Measurements from ENCODE around the gene MYO1H. TPM values are rescaled to one million over a fixed set of nuclear protein-coding genes. Genes with fewer than 3 reads are reported as not detected.

Gene MYO1H
- total and polyA plus RNA-seq, 2 of the 8 experiments (the other 6 are each of a cell fraction or from before 2014, with no cell fraction given): 0.03 TPM; not detected in 1

DNA sequence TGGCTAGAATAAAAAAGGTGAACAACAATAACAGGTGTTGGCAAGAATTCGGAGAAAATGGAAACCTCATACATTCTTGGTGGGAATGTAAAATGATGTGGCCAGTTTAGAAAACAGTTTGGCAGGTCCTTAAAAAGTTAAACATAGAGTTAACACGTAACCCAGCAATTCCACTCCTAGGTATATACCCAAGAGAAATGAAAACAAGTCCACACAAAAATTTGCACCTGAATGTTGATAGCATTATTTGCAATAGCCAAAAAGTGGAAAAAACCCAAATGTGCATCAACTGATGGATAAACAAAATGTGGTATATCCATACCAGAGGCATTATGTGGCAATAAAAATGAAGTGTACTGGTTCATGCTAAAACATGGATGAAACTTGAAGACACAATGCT, 2.3 kb upstream of the MYO1H start:
- Histone ChIP-seq H2BK120ac (replicated peaks; ENCODE audit: low read depth, low read length) (no peak overlapping the region), H2BK15ac (ENCODE audit: low read length) (no peak overlapping the region), H4K5ac (ENCODE audit: insufficient read length, low read depth, low read length) (no peak overlapping the region), H3K4ac (replicated peaks; ENCODE audit: insufficient read length, low read depth, low read length) (no peak overlapping the region), H4K91ac (replicated peaks; ENCODE audit: insufficient read length, low read length) (no peak overlapping the region), H3K23me2 (ENCODE audit: low read depth, low read length) (no peaks in the 10 kb centered on the region), H3K9me3 (ENCODE audit: insufficient read depth in 2 of 2, low read depth in 1 of 2, low read length in 1 of 2) (no peaks in the 10 kb centered on the region), H3K23ac (ENCODE audit: insufficient read length) (no peak overlapping the region), H3K4me2 (ENCODE audit: insufficient read depth in 1 of 2, low read depth in 2 of 2, low read length in 2 of 2) (no peak overlapping the region), H3K36me3 (ENCODE audit: control insufficient read depth in 2 of 4, insufficient read depth in 4 of 4, low read length in 3 of 4) (no peaks in the 10 kb centered on the region), H4K8ac (ENCODE audit: extremely low read depth, insufficient read depth, low read length) (no peak overlapping the region), H3K56ac (replicated peaks; ENCODE audit: insufficient read length, low read depth, low read length) (no peak overlapping the region), H2AFZ (ENCODE audit: low read length) (no peak overlapping the region), H3K79me1 (ENCODE audit: low read depth, low read length) (no peaks in the 10 kb centered on the region), H3K9ac (replicated peaks in 1 of 4; ENCODE audit: extremely low read depth in 1 of 4, low read depth in 3 of 4, low read length in 3 of 4) (no peak overlapping the region), H3K18ac (ENCODE audit: extremely low read depth, low read length) (no peak overlapping the region), H3K27me3 (replicated peaks in 1 of 4; ENCODE audit: control insufficient read depth in 3 of 4, extremely low read depth in 1 of 4, insufficient read depth in 3 of 4, low read length in 3 of 4) (no peaks in the 10 kb centered on the region), H2BK12ac (ENCODE audit: low read depth, low read length) (no peak overlapping the region), H4K20me1 (replicated peaks in 1 of 2; ENCODE audit: control insufficient read depth in 1 of 2, insufficient read depth in 2 of 2, low read length in 2 of 2) (no peaks in the 10 kb centered on the region), H3K4me3 (ENCODE audit: extremely low read depth in 1 of 4, insufficient read depth in 2 of 4, low read depth in 3 of 4, low read length in 4 of 4) (no peak overlapping the region), H3K27ac (ENCODE audit: low read depth, low read length) (no peak overlapping the region), H2BK20ac (ENCODE audit: low read length) (no peak overlapping the region), H2AK5ac (ENCODE audit: low read depth, low read length) (no peak overlapping the region), H2BK5ac (ENCODE audit: low read depth, low read length) (no peak overlapping the region), H3K4me1 (replicated peaks in 1 of 4; ENCODE audit: control insufficient read depth in 3 of 4, insufficient read depth in 4 of 4, low read length in 3 of 4) (no peaks in the 10 kb centered on the region), H3K79me2 (ENCODE audit: control insufficient read depth in 1 of 2, insufficient read depth in 2 of 2, low read length in 2 of 2) (no peaks in the 10 kb centered on the region), H3K14ac (ENCODE audit: insufficient read length) (no peak overlapping the region)
- CTCF ChIA-PET (ENCODE audit: partially characterized antibody): no interaction called here
- FAIRE-seq (no peak), DNase-seq (ENCODE audit: low read depth in 1 of 2, low spot score in 2 of 2) (no peak)
- WGBS, 2 experiments (ENCODE audit: extremely low coverage in 1 of 2, insufficient coverage in 1 of 2, insufficient read length in 1 of 2, insufficient replicate concordance in 2 of 2, low coverage in 1 of 2, low lambda C conversion rate in 2 of 2, missing lambda C conversion rate in 1 of 2): 96% methylated on average over 2 of the region's 2 CpGs; no CpG with 5 or more reads in 1 of the 2 experiments
- POLR2A ChIA-PET (ENCODE audit: partially characterized antibody): no interaction called here
- no peak for TF ChIP-seq GABPA (IDR thresholded peaks at IDR 0.05; ENCODE audit: borderline replicate concordance, insufficient read depth, low read length)
- TF ChIP-seq TAF1 (IDR thresholded peaks at IDR 0.05; ENCODE audit: low read depth, low read length): no peak
- TF ChIP-seq CEBPB (IDR thresholded peaks at IDR 0.05; ENCODE audit: low read depth, low read length): no peak
- no peak for TF ChIP-seq GTF2F1 (IDR thresholded peaks at IDR 0.05; ENCODE audit: borderline replicate concordance, low read depth, low read length)
- no peak for TF ChIP-seq YY1 (IDR thresholded peaks at IDR 0.05; ENCODE audit: low read depth, low read length)
- no peak for TF ChIP-seq CBX5 (IDR thresholded peaks at IDR 0.05; ENCODE audit: low read depth, low read length)
- TF ChIP-seq EZH2 (IDR thresholded peaks at IDR 0.05; ENCODE audit: low read depth, low read length, severe bottlenecking): no peak
- TF ChIP-seq JUND (IDR thresholded peaks at IDR 0.05; ENCODE audit: low read length): no peak
- TF ChIP-seq, protein P1, sequence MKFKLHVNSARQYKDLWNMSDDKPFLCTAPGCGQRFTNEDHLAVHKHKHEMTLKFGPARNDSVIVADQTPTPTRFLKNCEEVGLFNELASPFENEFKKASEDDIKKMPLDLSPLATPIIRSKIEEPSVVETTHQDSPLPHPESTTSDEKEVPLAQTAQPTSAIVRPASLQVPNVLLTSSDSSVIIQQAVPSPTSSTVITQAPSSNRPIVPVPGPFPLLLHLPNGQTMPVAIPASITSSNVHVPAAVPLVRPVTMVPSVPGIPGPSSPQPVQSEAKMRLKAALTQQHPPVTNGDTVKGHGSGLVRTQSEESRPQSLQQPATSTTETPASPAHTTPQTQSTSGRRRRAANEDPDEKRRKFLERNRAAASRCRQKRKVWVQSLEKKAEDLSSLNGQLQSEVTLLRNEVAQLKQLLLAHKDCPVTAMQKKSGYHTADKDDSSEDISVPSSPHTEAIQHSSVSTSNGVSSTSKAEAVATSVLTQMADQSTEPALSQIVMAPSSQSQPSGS (IDR thresholded peaks at IDR 0.05; ENCODE audit: low read length): no peak
- TF ChIP-seq RXRA (IDR thresholded peaks at IDR 0.05; ENCODE audit: insufficient read depth, low read depth, low read length): no peak
- TF ChIP-seq SIRT6 (IDR thresholded peaks at IDR 0.05; ENCODE audit: low read length): no peak
- no peak for TF ChIP-seq NANOG (IDR thresholded peaks at IDR 0.05; ENCODE audit: insufficient read depth, low read depth, low read length, poor library complexity, severe bottlenecking)
- TF ChIP-seq SP4 (IDR thresholded peaks at IDR 0.05; ENCODE audit: low read length): no peak
- no peak for TF ChIP-seq NRF1 (IDR thresholded peaks at IDR 0.05; ENCODE audit: low read depth, low read length)
